ENCODE results near the gene PIGC. TPM values are rescaled to one million over a fixed set of nuclear protein-coding genes. Genes with fewer than 3 reads are reported as not detected.

The PIGC gene
- total RNA-seq, 1 experiment from 2014 or later = 17.5 TPM

- H3K4me2 ChIP-seq (ENCODE audit: insufficient read depth, insufficient read length, low read length) = no peak overlapping the region
- WGBS (ENCODE audit: extremely low coverage, insufficient read length, low lambda C conversion rate) = no CpG with 5 or more reads among the region's 3 CpGs
- H3K27me3 Mint-ChIP-seq (ENCODE audit: low read depth) = no peaks in the 10 kb centered on the region
These were observed 23.6 kb upstream of the PIGC start for GRCh38 chr1:172467446-172467845.

More at GRCh38 chr1:172467446-172467845, 23.6 kb upstream of the PIGC start:
- H4K91ac ChIP-seq (ENCODE audit: insufficient read length, low read depth, low read length) = no peak overlapping the region
- H3K18ac ChIP-seq (ENCODE audit: insufficient read length, low read depth, low read length) = no peak overlapping the region
- H2AFZ ChIP-seq (ENCODE audit: low read length) = no peak overlapping the region
- H2BK5ac ChIP-seq (ENCODE audit: insufficient read length, low read length) = no peak overlapping the region
- no peak overlapping the region for H3K9ac ChIP-seq (ENCODE audit: extremely low read depth, insufficient read length, low read length)
- no peak overlapping the region for H3K23ac ChIP-seq (ENCODE audit: insufficient read length, low read depth, low read length)
- Mint-ChIP-seq H3K9me3 (no peaks in the 10 kb centered on the region), H3K27ac (no peak overlapping the region), H3K36me3 (ENCODE audit: insufficient read depth in 1 of 3, low read depth in 3 of 3) (no peaks in the 10 kb centered on the region), H3K4me3 (no peak overlapping the region), H3K4me1 (no peaks in the 10 kb centered on the region)
- no peak for DNase-seq
- no peak overlapping the region for H2BK20ac ChIP-seq (ENCODE audit: low read depth, low read length, poor library complexity, severe bottlenecking)
- no peak overlapping the region for H2BK15ac ChIP-seq (ENCODE audit: low read depth, low read length)
- TF ChIP-seq, protein P1, sequence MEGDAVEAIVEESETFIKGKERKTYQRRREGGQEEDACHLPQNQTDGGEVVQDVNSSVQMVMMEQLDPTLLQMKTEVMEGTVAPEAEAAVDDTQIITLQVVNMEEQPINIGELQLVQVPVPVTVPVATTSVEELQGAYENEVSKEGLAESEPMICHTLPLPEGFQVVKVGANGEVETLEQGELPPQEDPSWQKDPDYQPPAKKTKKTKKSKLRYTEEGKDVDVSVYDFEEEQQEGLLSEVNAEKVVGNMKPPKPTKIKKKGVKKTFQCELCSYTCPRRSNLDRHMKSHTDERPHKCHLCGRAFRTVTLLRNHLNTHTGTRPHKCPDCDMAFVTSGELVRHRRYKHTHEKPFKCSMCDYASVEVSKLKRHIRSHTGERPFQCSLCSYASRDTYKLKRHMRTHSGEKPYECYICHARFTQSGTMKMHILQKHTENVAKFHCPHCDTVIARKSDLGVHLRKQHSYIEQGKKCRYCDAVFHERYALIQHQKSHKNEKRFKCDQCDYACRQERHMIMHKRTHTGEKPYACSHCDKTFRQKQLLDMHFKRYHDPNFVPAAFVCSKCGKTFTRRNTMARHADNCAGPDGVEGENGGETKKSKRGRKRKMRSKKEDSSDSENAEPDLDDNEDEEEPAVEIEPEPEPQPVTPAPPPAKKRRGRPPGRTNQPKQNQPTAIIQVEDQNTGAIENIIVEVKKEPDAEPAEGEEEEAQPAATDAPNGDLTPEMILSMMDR (conservative IDR thresholded peaks at IDR 0.05) = no peak
- no peak overlapping the region for H2BK12ac ChIP-seq (ENCODE audit: insufficient read length, low read depth, low read length)
- H3K79me1 ChIP-seq (ENCODE audit: insufficient read depth, low read depth, low read length, poor library complexity, severe bottlenecking) = no peaks in the 10 kb centered on the region
- H3K4ac ChIP-seq (ENCODE audit: low read depth, low read length) = no peak overlapping the region
- H3K9me3 ChIP-seq (ENCODE audit: control insufficient read depth, low read depth, low read length) = no peaks in the 10 kb centered on the region
- H3K27ac ChIP-seq (ENCODE audit: insufficient read length, low read depth, low read length) = no peak overlapping the region
- no peaks in the 10 kb centered on the region for H4K20me1 ChIP-seq (ENCODE audit: control insufficient read depth, insufficient read depth, insufficient read length)
- H3K79me2 ChIP-seq (ENCODE audit: insufficient read depth, low read length) = no peaks in the 10 kb centered on the region
- H3K27me3 ChIP-seq (ENCODE audit: insufficient read depth, low read length) = no peaks in the 10 kb centered on the region
- H3K14ac ChIP-seq (ENCODE audit: insufficient read depth, low read length) = no peak overlapping the region
- H2BK120ac ChIP-seq (ENCODE audit: low read depth, low read length, poor library complexity, severe bottlenecking) = no peak overlapping the region
- no peak overlapping the region for H2AK5ac ChIP-seq (ENCODE audit: insufficient read length, low read length)
- no peaks in the 10 kb centered on the region for H3K4me1 ChIP-seq (ENCODE audit: insufficient read depth, low read length)
- H4K8ac ChIP-seq (replicated peaks; ENCODE audit: insufficient read length, low read depth, low read length) = no peak overlapping the region
- H3K56ac ChIP-seq (ENCODE audit: insufficient read length, low read depth, low read length) = no peak overlapping the region
- no peaks in the 10 kb centered on the region for H3K23me2 ChIP-seq (ENCODE audit: insufficient read length, low read depth, low read length, poor library complexity, severe bottlenecking)
- H3T11ph ChIP-seq (ENCODE audit: low read length) = no peak overlapping the region
- H4K5ac ChIP-seq (ENCODE audit: insufficient read length, low read depth, low read length) = no peak overlapping the region

All from H9 (cell line).